Spleen (tissue), 7 donors: ENCODE data around the gene CNTNAP2.

Experiments used
- CTCF ChIP-seq, 11 experiments: fragments of 200-600 bp in 7 of 11; fragments of 450-650 bp in 4 of 11; sonication (generic) in 4 of 11; IDR thresholded peaks in 8 of 11; conservative IDR thresholded peaks in 3 of 11; 1 replicate in 7 of 11; 2 replicates in 4 of 11; pipeline versions ENCODE4 v1.4.0 to v1.8.0; 2016 to 2021; ENCODE audit warnings: antibody characterized with exemption in 11 of 11, inconsistent platforms in 4 of 11, mild to moderate bottlenecking in 1 of 11
- POLR2A ChIP-seq, 3 donors: fragments of 450-650 bp; IDR thresholded peaks; one replicate each; pipeline ENCODE4 v1.5.1; 2017; ENCODE audit warnings: antibody characterized with exemption in 3 of 3, mild to moderate bottlenecking in 1 of 3
- POLR2AphosphoS5 ChIP-seq, 3 donors: sonication (generic); formaldehyde crosslinking; IDR thresholded peaks; one replicate each; pipeline ENCODE4 v1.5.1; 2017; ENCODE audit warnings: antibody characterized with exemption in 3 of 3
- donor health status: DM: no; HTN: no; CAD: no; lungs with moderate emphysema.
- donor health status: DM: no; HTN: no; CAD: no.
- donor health status: DM: no; HTN: no; CAD: no.

GRCh38 chr7:148230296-148230695 is 2113.7 kb downstream of the CNTNAP2 start:
- TF ChIP-seq CTCF (IDR thresholded peaks at IDR 0.05 in 8 of 11, conservative IDR thresholded peaks at IDR 0.05 in 3 of 11) (no peak), POLR2A (IDR thresholded peaks at IDR 0.05) (no peak), POLR2AphosphoS5 (IDR thresholded peaks at IDR 0.05) (no peak)
